ENCODE results near the gene SNHG17. TPM values are rescaled to one million over a fixed set of nuclear protein-coding genes. Genes with fewer than 3 reads are reported as not detected.
"Not testable (repeated sequence)": the region's sequence is repeated elsewhere in the genome, so short reads cannot be mapped to it uniquely, and the experiment has no call there.

Gene SNHG17
- total RNA-seq, 2 donors from 2014 or later: 36.7 to 45.9 TPM

- Histone ChIP-seq H3K4me1 (ENCODE audit: control insufficient read depth, insufficient read depth, low read length) (no peaks in the 10 kb centered on the region), H3K36me3 (ENCODE audit: control insufficient read depth, insufficient read depth, low read length) (no peaks in the 10 kb centered on the region), H3K27ac (ENCODE audit: low read depth, low read length) (no peak overlapping the region), H3K9ac (ENCODE audit: extremely low read depth, low read length, poor library complexity, severe bottlenecking) (no peak overlapping the region), H3K4me3 (ENCODE audit: low read length) (peak overlapping the region; percentile 47), H3K9me3 (ENCODE audit: control insufficient read depth, low read length) (peaks cover 9% of the 10 kb centered on the region), H3K27me3 (ENCODE audit: control insufficient read depth, insufficient read depth, low read length, poor library complexity, severe bottlenecking) (no peaks in the 10 kb centered on the region)
- 76 to 81% methylated on average over 4 of the region's 4 CpGs for WGBS, 2 experiments (ENCODE audit: insufficient coverage in 1 of 2, insufficient read length in 1 of 2)
- H3K27me3 Mint-ChIP-seq (ENCODE audit: insufficient read depth): peaks cover 3% of the 10 kb centered on the region
- no peak overlapping the region for H3K4me3 Mint-ChIP-seq
- no peaks in the 10 kb centered on the region for H3K36me3 Mint-ChIP-seq (ENCODE audit: low read depth)
- no peak for TF ChIP-seq CTCF (conservative IDR thresholded peaks at IDR 0.05)
- H3K9me3 Mint-ChIP-seq: peaks cover 12% of the 10 kb centered on the region
- H3K27ac Mint-ChIP-seq: no peak overlapping the region
- peaks cover 6% of the 10 kb centered on the region for H3K4me1 Mint-ChIP-seq
- DNase-seq: no peak
Measured at GRCh38 chr20:38383147-38383546, 52.0 kb downstream of the SNHG17 start.

GRCh38 chr20:38377838-38378237, 57.3 kb downstream of the SNHG17 start:
- H3K27me3 ChIP-seq (ENCODE audit: control insufficient read depth, insufficient read depth, low read length, poor library complexity, severe bottlenecking); H3K27ac ChIP-seq (ENCODE audit: low read depth, low read length); H3K4me3 Mint-ChIP-seq; DNase-seq; H3K36me3 ChIP-seq (ENCODE audit: control insufficient read depth, insufficient read depth, low read length); H3K27ac Mint-ChIP-seq; H3K9ac ChIP-seq (ENCODE audit: extremely low read depth, low read length, poor library complexity, severe bottlenecking); H3K4me1 ChIP-seq (ENCODE audit: control insufficient read depth, insufficient read depth, low read length); H3K36me3 Mint-ChIP-seq (ENCODE audit: low read depth); H3K27me3 Mint-ChIP-seq (ENCODE audit: insufficient read depth); H3K4me1 Mint-ChIP-seq; H3K4me3 ChIP-seq (ENCODE audit: low read length); H3K9me3 ChIP-seq (ENCODE audit: control insufficient read depth, low read length): not testable (repeated sequence)
- no CpG with 5 or more reads among the region's 5 CpGs for WGBS, 2 experiments (ENCODE audit: insufficient coverage in 1 of 2, insufficient read length in 1 of 2)
- peaks cover 15% of the 10 kb centered on the region for H3K9me3 Mint-ChIP-seq

- peaks cover 4% of the 10 kb centered on the region for H3K27me3 Mint-ChIP-seq (ENCODE audit: insufficient read depth)
- Histone ChIP-seq H3K9ac (ENCODE audit: extremely low read depth, low read length, poor library complexity, severe bottlenecking) (no peak overlapping the region), H3K9me3 (ENCODE audit: control insufficient read depth, low read length) (no peaks in the 10 kb centered on the region), H3K27me3 (ENCODE audit: control insufficient read depth, insufficient read depth, low read length, poor library complexity, severe bottlenecking) (no peaks in the 10 kb centered on the region), H3K4me3 (ENCODE audit: low read length) (no peak overlapping the region), H3K27ac (ENCODE audit: low read depth, low read length) (no peak overlapping the region), H3K4me1 (ENCODE audit: control insufficient read depth, insufficient read depth, low read length) (no peaks in the 10 kb centered on the region), H3K36me3 (ENCODE audit: control insufficient read depth, insufficient read depth, low read length) (no peaks in the 10 kb centered on the region)
- H3K4me1 Mint-ChIP-seq: peaks cover 4% of the 10 kb centered on the region
- peaks cover 15% of the 10 kb centered on the region for H3K9me3 Mint-ChIP-seq
- no peak overlapping the region for H3K4me3 Mint-ChIP-seq
- H3K36me3 Mint-ChIP-seq (ENCODE audit: low read depth): no peaks in the 10 kb centered on the region
- H3K27ac Mint-ChIP-seq: no peak overlapping the region
- TF ChIP-seq CTCF (conservative IDR thresholded peaks at IDR 0.05): no peak
- 85 to 93% methylated on average over 4 to 11 of the region's 11 CpGs for WGBS, 2 experiments (ENCODE audit: insufficient coverage in 1 of 2, insufficient read length in 1 of 2)
- DNase-seq: no peak
Measured at GRCh38 chr20:38377039-38377685, 58.0 kb downstream of the SNHG17 start.

- Mint-ChIP-seq H3K27me3 (ENCODE audit: insufficient read depth) (peaks cover 4% of the 10 kb centered on the region), H3K4me3 (no peak overlapping the region), H3K36me3 (ENCODE audit: low read depth) (no peaks in the 10 kb centered on the region), H3K9me3 (peaks cover 6% of the 10 kb centered on the region), H3K27ac (no peak overlapping the region), H3K4me1 (peaks cover 4% of the 10 kb centered on the region)
- Histone ChIP-seq H3K9ac (ENCODE audit: extremely low read depth, low read length, poor library complexity, severe bottlenecking) (no peak overlapping the region), H3K36me3 (ENCODE audit: control insufficient read depth, insufficient read depth, low read length) (no peaks in the 10 kb centered on the region), H3K27me3 (ENCODE audit: control insufficient read depth, insufficient read depth, low read length, poor library complexity, severe bottlenecking) (no peaks in the 10 kb centered on the region), H3K9me3 (ENCODE audit: control insufficient read depth, low read length) (no peaks in the 10 kb centered on the region), H3K4me3 (ENCODE audit: low read length) (no peak overlapping the region), H3K4me1 (ENCODE audit: control insufficient read depth, insufficient read depth, low read length) (no peaks in the 10 kb centered on the region), H3K27ac (ENCODE audit: low read depth, low read length) (no peak overlapping the region)
- no peak for TF ChIP-seq CTCF (conservative IDR thresholded peaks at IDR 0.05)
- no peak for DNase-seq
- WGBS, 2 experiments (ENCODE audit: insufficient coverage in 1 of 2, insufficient read length in 1 of 2): 83% methylated on average over 5 of the region's 5 CpGs; no CpG with 5 or more reads in 1 of the 2 experiments
Measured at GRCh38 chr20:38373898-38374297, 61.2 kb downstream of the SNHG17 start.

All from endodermal cell (in vitro differentiated cells).